Measurements from ENCODE around the gene S100A9. TPM values are rescaled to one million over a fixed set of nuclear protein-coding genes. Genes with fewer than 3 reads are reported as not detected.
"Not testable (repeated sequence)": the region's sequence is repeated elsewhere in the genome, so short reads cannot be mapped to it uniquely, and the experiment has no call there.

S100A9 gene
- total RNA-seq, 1 experiment from 2014 or later = 0.44 TPM

DNA sequence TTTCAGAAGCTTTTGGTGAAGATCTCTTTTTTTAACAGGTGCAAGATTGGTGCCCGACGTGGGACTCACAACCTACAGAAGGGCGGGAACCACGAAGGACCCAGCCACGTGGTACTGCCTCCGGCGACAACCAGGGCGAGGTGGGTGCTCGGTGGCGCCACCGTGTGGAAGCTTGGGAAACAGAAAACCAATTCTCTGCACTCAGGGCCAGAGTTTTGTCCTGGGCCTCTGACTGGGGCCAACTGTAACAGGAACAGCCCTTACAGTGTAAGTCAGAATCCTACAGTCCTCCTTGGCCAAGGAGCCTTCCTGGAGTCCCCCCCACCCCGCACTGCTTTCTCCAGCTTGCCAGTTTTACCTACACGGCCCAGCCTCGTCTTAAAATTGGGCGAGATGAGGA lies 47.1 kb downstream of the S100A9 start:
- in situ Hi-C loops (cut with HindIII; ENCODE audit: low pct_unique_long_range_greater_than_20kb, low sequenced_read_pairs) = no loop called here
- Histone ChIP-seq H3K27ac (ENCODE audit: low read length) (no peak overlapping the region), H3K36me3 (ENCODE audit: control insufficient read depth, insufficient read depth, low read length) (no peaks in the 10 kb centered on the region), H3K4me3 (ENCODE audit: low read depth in 2 of 2, low read length in 2 of 2) (no peak overlapping the region), H3K4me1 (ENCODE audit: control insufficient read depth, insufficient read depth, low read length) (no peaks in the 10 kb centered on the region), H3K27me3 (ENCODE audit: control insufficient read depth, insufficient read depth, low read length) (peaks cover 20% of the 10 kb centered on the region), H3K9me3 (ENCODE audit: control insufficient read depth, insufficient read depth, low read depth, low read length) (no peaks in the 10 kb centered on the region)
- ChIA-PET POLR2A (no interaction called here), CTCF (interaction anchor here (0.7 kb wide), 1 partner anchor 91 kb away, joined by 3 read pairs; no protein-coding TSS in a partner anchor)
- no TSS peak for BruUV-seq (replicated peaks)
- no peak for TF ChIP-seq SIN3A (IDR thresholded peaks at IDR 0.05; ENCODE audit: borderline replicate concordance, insufficient read depth, low read depth, low read length)
- TF ChIP-seq CTCF (IDR thresholded peaks at IDR 0.05) = peak; percentile 84
- no peak for TF ChIP-seq TCF7L2 (IDR thresholded peaks at IDR 0.05; ENCODE audit: low read depth, low read length)
- TF ChIP-seq, protein P1, sequence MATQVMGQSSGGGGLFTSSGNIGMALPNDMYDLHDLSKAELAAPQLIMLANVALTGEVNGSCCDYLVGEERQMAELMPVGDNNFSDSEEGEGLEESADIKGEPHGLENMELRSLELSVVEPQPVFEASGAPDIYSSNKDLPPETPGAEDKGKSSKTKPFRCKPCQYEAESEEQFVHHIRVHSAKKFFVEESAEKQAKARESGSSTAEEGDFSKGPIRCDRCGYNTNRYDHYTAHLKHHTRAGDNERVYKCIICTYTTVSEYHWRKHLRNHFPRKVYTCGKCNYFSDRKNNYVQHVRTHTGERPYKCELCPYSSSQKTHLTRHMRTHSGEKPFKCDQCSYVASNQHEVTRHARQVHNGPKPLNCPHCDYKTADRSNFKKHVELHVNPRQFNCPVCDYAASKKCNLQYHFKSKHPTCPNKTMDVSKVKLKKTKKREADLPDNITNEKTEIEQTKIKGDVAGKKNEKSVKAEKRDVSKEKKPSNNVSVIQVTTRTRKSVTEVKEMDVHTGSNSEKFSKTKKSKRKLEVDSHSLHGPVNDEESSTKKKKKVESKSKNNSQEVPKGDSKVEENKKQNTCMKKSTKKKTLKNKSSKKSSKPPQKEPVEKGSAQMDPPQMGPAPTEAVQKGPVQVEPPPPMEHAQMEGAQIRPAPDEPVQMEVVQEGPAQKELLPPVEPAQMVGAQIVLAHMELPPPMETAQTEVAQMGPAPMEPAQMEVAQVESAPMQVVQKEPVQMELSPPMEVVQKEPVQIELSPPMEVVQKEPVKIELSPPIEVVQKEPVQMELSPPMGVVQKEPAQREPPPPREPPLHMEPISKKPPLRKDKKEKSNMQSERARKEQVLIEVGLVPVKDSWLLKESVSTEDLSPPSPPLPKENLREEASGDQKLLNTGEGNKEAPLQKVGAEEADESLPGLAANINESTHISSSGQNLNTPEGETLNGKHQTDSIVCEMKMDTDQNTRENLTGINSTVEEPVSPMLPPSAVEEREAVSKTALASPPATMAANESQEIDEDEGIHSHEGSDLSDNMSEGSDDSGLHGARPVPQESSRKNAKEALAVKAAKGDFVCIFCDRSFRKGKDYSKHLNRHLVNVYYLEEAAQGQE (IDR thresholded peaks at IDR 0.05; ENCODE audit: insufficient read depth in 1 of 2, low read depth in 2 of 2, low read length in 1 of 2) = no peak
- no peak for TF ChIP-seq POLR2AphosphoS5 (IDR thresholded peaks at IDR 0.05; ENCODE audit: low read depth, low read length)
- intact Hi-C loops (cut with micrococcal nuclease; ENCODE audit: unreplicated experiment) = loop anchor here (10.0 kb wide), 1 partner anchor 90 kb away; no protein-coding TSS in a partner anchor
- DNase-seq (ENCODE audit: low read depth, low spot score) = peak; percentile 8
- ATAC-seq = peak; percentile 74; the same call in 1 of the 2 replicates

DNA sequence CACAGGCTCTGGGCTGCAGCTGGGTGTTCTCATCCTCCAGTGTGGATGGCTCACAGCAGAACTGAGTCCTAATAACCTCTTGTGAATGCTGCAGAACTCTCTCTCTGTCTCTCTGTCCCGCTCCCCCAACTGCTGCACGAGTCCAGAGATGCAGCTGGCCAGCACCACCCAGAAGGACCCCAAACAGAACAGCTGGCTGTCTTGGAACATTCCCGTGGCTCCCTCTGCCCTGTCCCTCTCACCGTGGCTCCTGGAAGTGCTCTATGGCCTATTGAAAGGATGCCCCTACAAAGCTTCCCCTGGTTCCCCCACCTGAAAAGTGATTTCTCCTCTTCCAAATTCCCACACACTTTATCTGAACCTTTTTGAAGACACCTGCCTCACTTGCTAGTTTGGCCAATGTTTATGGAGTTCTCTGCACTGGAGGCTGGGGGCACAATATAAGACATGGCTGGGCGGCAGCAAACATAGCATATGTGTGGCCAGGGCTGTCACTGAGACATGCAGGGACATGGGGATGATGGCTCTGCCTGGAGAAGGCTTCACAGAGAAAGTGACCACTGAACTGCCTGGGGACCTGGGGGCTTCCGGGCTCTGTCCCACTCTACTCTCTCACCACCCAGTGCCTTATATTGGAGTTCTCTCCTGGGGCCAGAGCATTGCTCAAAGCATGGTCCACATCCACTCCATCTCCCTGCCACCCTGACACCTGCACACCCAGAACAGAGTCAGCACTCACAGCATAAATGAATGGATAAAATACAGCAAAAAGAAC lies 48.4 kb downstream of the S100A9 start:
- H3K27me3 ChIP-seq (ENCODE audit: control insufficient read depth, insufficient read depth, low read length) = peaks cover 14% of the 10 kb centered on the region
- ATAC-seq = peak; percentile 30; the same call in 1 of the 2 replicates
- H3K9me3 ChIP-seq (ENCODE audit: control insufficient read depth, insufficient read depth, low read depth, low read length); H3K36me3 ChIP-seq (ENCODE audit: control insufficient read depth, insufficient read depth, low read length); H3K4me3 ChIP-seq (ENCODE audit: low read depth in 2 of 2, low read length in 2 of 2); in situ Hi-C loops (cut with HindIII; ENCODE audit: low pct_unique_long_range_greater_than_20kb, low sequenced_read_pairs); H3K27ac ChIP-seq (ENCODE audit: low read length); POLR2A ChIA-PET; DNase-seq (ENCODE audit: low read depth, low spot score); CTCF ChIA-PET; H3K4me1 ChIP-seq (ENCODE audit: control insufficient read depth, insufficient read depth, low read length); BruUV-seq (replicated peaks): not testable (repeated sequence)
- intact Hi-C loops (cut with micrococcal nuclease; ENCODE audit: unreplicated experiment) = loop anchor here (10.0 kb wide), 1 partner anchor 89 kb away; no protein-coding TSS in a partner anchor

DNA sequence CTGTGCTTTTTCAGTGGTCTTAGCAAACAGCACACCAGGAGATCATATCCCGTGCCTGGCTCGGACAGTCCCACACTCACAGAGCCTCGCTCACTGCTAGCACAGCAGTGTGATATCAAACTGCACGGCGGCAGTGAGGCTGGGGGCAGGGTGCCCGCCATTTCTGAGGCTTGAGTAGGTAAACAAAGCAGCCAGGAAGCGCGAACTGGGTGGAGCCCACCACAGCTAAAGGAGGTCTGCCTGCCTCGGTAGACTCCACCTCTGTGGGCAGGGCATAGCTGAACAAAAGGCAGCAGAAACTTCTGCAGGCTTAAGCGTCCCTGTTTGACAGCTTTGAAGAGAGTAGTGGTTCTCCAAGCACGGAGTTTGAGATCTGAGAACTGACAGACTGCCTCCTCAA lies 49.6 kb downstream of the S100A9 start:
- H3K27me3 ChIP-seq (ENCODE audit: control insufficient read depth, insufficient read depth, low read length); BruUV-seq (replicated peaks); CTCF ChIA-PET; POLR2A ChIA-PET; DNase-seq (ENCODE audit: low read depth, low spot score); in situ Hi-C loops (cut with HindIII; ENCODE audit: low pct_unique_long_range_greater_than_20kb, low sequenced_read_pairs); H3K4me1 ChIP-seq (ENCODE audit: control insufficient read depth, insufficient read depth, low read length); H3K36me3 ChIP-seq (ENCODE audit: control insufficient read depth, insufficient read depth, low read length); H3K27ac ChIP-seq (ENCODE audit: low read length); H3K4me3 ChIP-seq (ENCODE audit: low read depth in 2 of 2, low read length in 2 of 2); H3K9me3 ChIP-seq (ENCODE audit: control insufficient read depth, insufficient read depth, low read depth, low read length); ATAC-seq: not testable (repeated sequence)
- intact Hi-C loops (cut with micrococcal nuclease; ENCODE audit: unreplicated experiment) = loop anchor here (10.0 kb wide), 1 partner anchor 88 kb away; no protein-coding TSS in a partner anchor

Other genes starting within 250 kb of the S100A9 start
- not detected for gene SPRR2F, start 244.3 kb upstream of the S100A9 start, total RNA-seq (2021; ENCODE audit: unreplicated experiment)
- not detected for gene SPRR2G, start 207.0 kb upstream of the S100A9 start, total RNA-seq (2021; ENCODE audit: unreplicated experiment)
- not detected for gene LELP1, start 154.4 kb upstream of the S100A9 start, total RNA-seq (2021; ENCODE audit: unreplicated experiment)
- gene PRR9, start 140.3 kb upstream of the S100A9 start, total RNA-seq (2021; ENCODE audit: unreplicated experiment) = not detected
- gene LORICRIN, start 98.2 kb upstream of the S100A9 start, total RNA-seq (2021; ENCODE audit: unreplicated experiment) = not detected
- gene PGLYRP3, start 44.9 kb upstream of the S100A9 start, total RNA-seq (2021; ENCODE audit: unreplicated experiment) = not detected
- not detected for gene PGLYRP4, start 9.0 kb upstream of the S100A9 start, total RNA-seq (2021; ENCODE audit: unreplicated experiment)
- gene S100A12, start 17.8 kb downstream of the S100A9 start, total RNA-seq (2021; ENCODE audit: unreplicated experiment) = not detected
- not detected for gene S100A8, start 33.2 kb downstream of the S100A9 start, total RNA-seq (2021; ENCODE audit: unreplicated experiment)
- gene S100A7A, start 58.7 kb downstream of the S100A9 start, total RNA-seq (2021; ENCODE audit: unreplicated experiment) = not detected
- gene S100A7, start 102.8 kb downstream of the S100A9 start, total RNA-seq (2021; ENCODE audit: unreplicated experiment) = not detected
- 1,986 TPM for gene S100A6, start 178.1 kb downstream of the S100A9 start, total RNA-seq (2021; ENCODE audit: unreplicated experiment)
- 0.72 TPM for gene S100A5, start 183.1 kb downstream of the S100A9 start, total RNA-seq (2021; ENCODE audit: unreplicated experiment)
- gene S100A4, start 188.0 kb downstream of the S100A9 start, total RNA-seq (2021; ENCODE audit: unreplicated experiment) = 773 TPM
- 12.0 TPM for gene S100A3, start 191.4 kb downstream of the S100A9 start, total RNA-seq (2021; ENCODE audit: unreplicated experiment)
- 6.2 TPM for gene S100A2, start 208.0 kb downstream of the S100A9 start, total RNA-seq (2021; ENCODE audit: unreplicated experiment)

Measured in Panc1 (cell line).